ENCODE measurements around the gene PTGS2. TPM values are rescaled to one million over a fixed set of nuclear protein-coding genes. Genes with fewer than 3 reads are reported as not detected.
A peak's percentile ranks its signal among the peaks of the same experiment; 100 is the strongest.

Gene PTGS2
- total and polyA plus RNA-seq, 8 donors, result 2.9 to 105 (median 4.7) TPM

DNA sequence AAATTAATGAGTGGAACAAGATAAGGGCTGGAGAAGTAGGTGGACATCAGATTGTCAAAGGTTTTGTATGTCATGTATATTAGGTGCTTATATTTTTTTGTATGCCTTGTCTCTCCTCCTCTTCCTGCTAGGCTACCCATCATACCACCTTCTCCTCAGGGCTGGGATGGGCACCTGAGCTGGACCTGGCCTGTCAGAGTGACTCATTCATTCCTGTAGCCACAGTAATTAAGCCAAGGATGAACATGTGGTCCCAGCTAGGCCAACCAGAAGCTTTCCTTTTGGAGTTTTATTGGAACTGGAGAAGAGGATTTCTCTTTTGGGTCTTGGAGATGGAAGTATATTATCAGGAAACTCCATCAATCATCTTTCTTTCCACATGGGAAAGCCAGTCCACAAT lies 21.2 kb downstream of the PTGS2 start:
- intact Hi-C loops (cut with DNase I), result no loop called here
- Histone ChIP-seq H3K27me3 (no peaks in the 10 kb centered on the region), H3K4me1 (peaks cover 0 to 24% of the 10 kb centered on the region in 2 donors), H3K4me3 (no peak overlapping the region), H3K36me3 (no peaks in the 10 kb centered on the region), H3K9me3 (no peaks in the 10 kb centered on the region), H3K27ac (no peak overlapping the region)
- ATAC-seq, result no peak
- TF ChIP-seq, protein P1, sequence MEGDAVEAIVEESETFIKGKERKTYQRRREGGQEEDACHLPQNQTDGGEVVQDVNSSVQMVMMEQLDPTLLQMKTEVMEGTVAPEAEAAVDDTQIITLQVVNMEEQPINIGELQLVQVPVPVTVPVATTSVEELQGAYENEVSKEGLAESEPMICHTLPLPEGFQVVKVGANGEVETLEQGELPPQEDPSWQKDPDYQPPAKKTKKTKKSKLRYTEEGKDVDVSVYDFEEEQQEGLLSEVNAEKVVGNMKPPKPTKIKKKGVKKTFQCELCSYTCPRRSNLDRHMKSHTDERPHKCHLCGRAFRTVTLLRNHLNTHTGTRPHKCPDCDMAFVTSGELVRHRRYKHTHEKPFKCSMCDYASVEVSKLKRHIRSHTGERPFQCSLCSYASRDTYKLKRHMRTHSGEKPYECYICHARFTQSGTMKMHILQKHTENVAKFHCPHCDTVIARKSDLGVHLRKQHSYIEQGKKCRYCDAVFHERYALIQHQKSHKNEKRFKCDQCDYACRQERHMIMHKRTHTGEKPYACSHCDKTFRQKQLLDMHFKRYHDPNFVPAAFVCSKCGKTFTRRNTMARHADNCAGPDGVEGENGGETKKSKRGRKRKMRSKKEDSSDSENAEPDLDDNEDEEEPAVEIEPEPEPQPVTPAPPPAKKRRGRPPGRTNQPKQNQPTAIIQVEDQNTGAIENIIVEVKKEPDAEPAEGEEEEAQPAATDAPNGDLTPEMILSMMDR (IDR thresholded peaks at IDR 0.05), result no peak
- no peak for DNase-seq

DNA sequence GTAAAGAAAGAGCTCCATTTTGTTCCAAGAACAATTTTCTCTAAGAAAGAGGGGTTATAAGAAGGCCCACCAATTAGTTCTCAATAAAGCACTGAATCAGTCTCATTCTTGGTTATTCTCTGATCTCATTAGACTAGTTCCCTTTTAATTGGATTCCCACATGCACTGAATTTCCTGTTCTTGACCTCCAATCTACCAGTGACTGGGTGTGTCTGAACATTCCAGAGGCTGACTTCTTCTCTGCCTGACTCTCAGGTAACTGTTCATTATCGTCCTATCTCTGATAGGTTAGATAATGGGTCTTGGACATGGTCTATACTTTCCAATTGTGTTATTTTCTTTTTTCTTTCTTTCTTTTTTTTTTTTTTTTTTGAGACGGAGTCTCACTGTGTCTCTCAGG lies 22.7 kb downstream of the PTGS2 start:
- Histone ChIP-seq H3K4me1 (peaks cover 0 to 31% of the 10 kb centered on the region in 2 donors), H3K9me3 (no peaks in the 10 kb centered on the region), H3K36me3 (no peaks in the 10 kb centered on the region), H3K4me3 (no peak overlapping the region), H3K27ac (no peak overlapping the region), H3K27me3 (no peaks in the 10 kb centered on the region)
- no peak for DNase-seq
- TF ChIP-seq, protein P1 (IDR thresholded peaks at IDR 0.05), result no peak
- no peak for ATAC-seq
- intact Hi-C loops (cut with DNase I), result no loop called here

DNA sequence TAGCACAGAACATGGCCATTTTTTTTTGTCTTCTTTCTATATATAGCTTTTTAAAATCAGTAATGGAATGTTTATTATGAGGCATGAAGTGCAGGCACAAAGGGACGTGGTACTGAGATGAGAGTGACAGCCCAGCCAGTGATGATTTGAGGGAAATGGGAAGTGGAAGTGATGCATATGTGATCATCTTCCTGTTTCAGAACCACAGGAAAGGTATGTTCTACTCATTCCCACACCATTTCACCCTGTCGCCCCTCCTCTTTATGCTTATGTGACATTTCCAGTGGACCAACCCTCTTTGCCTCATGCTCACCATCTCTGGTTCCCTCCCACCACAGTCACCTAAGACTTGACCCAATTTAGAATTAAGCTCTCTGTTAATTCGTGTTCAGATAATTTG lies 24.3 kb downstream of the PTGS2 start:
- Histone ChIP-seq H3K4me1 (peaks cover 0 to 31% of the 10 kb centered on the region in 2 donors), H3K9me3 (no peaks in the 10 kb centered on the region), H3K27ac (peak overlapping the region in 1 of 2 donors; percentile 45), H3K36me3 (no peaks in the 10 kb centered on the region), H3K4me3 (no peak overlapping the region), H3K27me3 (no peaks in the 10 kb centered on the region)
- no peak for DNase-seq
- TF ChIP-seq, protein P1 (IDR thresholded peaks at IDR 0.05), result no peak
- intact Hi-C loops (cut with DNase I), result no loop called here
- ATAC-seq, result no peak

GRCh38 chr1:186654741-186655140 lies 25.5 kb downstream of the PTGS2 start:
- DNase-seq (no peak), ATAC-seq (no peak)
- no peaks in the 10 kb centered on the region for H3K9me3 ChIP-seq
- TF ChIP-seq, protein P1 (IDR thresholded peaks at IDR 0.05), result no peak
- peak overlapping the region in 1 of 2 donors; percentile 45 for H3K27ac ChIP-seq
- peaks cover 0 to 26% of the 10 kb centered on the region in 2 donors for H3K4me1 ChIP-seq
- no peaks in the 10 kb centered on the region for H3K27me3 ChIP-seq
- intact Hi-C loops (cut with DNase I), result no loop called here
- no peaks in the 10 kb centered on the region for H3K36me3 ChIP-seq
- no peak overlapping the region for H3K4me3 ChIP-seq

DNA sequence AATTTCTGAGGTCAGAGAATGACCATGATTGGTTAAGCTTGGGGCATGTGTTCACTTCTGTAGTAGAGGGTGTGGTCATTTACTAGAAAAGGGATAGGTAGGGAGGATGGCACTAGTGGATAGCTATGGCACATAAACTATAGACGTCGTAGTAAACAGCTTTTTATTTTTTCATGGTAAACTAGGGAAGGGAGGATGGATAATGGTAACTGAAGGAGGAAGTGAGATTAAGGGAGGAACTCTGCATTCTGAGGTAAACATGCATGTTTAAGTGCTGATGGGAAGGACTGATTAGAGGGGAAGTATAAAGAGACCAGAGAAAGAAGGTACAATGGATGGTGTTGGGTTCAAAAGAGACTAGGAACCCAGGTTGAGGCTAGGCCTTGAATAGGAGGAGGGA lies 26.9 kb downstream of the PTGS2 start:
- intact Hi-C loops (cut with DNase I), result no loop called here
- peaks cover 0 to 20% of the 10 kb centered on the region in 2 donors for H3K4me1 ChIP-seq
- H3K27ac ChIP-seq, result peak overlapping the region in 1 of 2 donors; percentile 45
- DNase-seq (no peak), ATAC-seq (no peak)
- no peaks in the 10 kb centered on the region for H3K27me3 ChIP-seq
- H3K36me3 ChIP-seq, result no peaks in the 10 kb centered on the region
- no peak overlapping the region for H3K4me3 ChIP-seq
- no peaks in the 10 kb centered on the region for H3K9me3 ChIP-seq
- TF ChIP-seq, protein P1 (IDR thresholded peaks at IDR 0.05), result no peak

All from left lung (tissue), 10 donors.